NCI-H2081 (cell line): ENCODE results near the gene DNMT3L.
"Not testable (repeated sequence)": the region's sequence is repeated elsewhere in the genome, so short reads cannot be mapped to it uniquely, and the experiment has no call there.

Experiments used
- DNase-seq, 2 experiments: peaks; one replicate each; lab custom pipeline; 2025; lab: John Stamatoyannopoulos, UW

The DNMT3L gene

DNA sequence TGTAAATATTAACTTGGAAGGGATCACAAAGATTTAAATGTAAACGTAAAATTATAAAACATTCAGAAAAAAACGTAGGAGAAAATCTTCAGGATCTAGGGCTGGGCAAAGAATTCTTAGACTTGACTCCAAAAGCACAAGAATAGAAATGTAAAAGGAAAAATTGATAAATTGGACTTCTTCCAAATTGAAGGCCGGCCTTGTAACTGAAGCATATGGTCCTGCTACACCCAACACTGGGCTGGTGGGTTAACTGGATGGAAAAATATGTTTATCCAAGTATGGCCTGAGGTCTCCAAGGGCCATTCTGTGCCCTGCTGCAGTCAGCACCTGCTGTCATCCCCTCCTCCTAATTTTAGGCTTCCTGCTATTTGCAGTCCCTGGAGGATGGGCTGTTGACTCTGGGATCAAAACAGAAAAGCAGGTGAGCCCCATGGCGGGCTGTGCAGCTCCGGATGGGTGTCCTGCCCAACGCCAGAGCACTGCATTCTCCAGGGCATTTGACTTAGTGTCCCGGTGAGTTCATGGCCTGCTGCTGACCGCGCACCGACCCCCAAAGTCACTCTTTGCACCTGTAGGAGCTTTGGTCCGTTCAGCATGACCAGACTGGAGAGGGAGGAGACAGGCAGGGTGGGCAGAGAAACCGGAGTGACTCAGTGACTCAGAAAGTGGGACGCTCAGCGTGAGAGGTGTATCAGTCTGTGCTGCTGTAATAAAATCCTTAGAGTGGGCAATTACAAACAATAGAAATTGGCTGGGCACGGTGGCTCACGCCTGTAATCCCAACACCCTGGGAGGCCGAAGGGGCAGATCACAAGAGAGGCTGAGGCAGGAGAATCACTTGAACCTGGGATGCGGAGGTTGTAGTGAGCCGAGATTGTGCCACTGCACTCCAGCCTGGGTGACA is 17.9 kb upstream of the DNMT3L start:
- peak in 1 of 2 experiments; percentile 9 for DNase-seq

DNA sequence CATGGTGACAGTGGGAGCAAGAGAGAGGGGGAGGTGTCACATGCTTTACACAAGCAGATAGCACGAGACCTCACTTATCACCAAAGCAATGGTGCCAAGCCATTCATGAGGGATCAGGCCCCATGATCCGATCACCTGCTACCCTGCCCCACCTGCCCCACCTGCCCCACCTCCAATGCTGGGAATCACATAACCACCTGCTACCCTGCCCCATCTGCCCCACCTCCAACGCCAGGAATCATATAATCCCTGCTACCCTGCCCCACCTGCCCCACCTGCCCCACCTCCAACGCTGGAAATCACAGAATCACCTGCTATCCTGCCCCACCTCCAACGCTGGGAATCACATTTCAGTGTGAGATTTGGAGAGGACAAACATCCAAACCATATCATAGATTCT is 13.3 kb upstream of the DNMT3L start:
- DNase-seq, result no peak

DNA sequence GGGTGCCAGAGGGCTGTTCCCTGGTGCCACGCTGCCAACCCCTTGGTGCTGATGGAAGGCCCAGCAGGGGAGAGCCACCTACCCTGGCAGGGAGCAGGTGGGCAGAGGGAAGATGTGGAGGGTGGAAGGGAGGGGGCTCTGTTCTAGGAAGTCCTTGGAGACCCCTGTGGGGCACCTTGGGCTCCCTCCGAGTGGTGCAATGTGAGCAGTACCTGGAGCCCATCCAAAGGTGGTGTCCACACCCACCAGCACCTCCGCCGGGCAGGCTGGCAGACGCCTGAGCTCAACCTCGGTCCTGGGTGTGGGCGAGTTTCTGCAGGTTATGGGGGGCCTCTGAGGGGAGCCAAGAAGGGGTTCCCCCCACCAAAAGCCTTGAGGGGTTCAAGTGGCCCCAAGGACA is 11.3 kb upstream of the DNMT3L start:
- no peak for DNase-seq

DNA sequence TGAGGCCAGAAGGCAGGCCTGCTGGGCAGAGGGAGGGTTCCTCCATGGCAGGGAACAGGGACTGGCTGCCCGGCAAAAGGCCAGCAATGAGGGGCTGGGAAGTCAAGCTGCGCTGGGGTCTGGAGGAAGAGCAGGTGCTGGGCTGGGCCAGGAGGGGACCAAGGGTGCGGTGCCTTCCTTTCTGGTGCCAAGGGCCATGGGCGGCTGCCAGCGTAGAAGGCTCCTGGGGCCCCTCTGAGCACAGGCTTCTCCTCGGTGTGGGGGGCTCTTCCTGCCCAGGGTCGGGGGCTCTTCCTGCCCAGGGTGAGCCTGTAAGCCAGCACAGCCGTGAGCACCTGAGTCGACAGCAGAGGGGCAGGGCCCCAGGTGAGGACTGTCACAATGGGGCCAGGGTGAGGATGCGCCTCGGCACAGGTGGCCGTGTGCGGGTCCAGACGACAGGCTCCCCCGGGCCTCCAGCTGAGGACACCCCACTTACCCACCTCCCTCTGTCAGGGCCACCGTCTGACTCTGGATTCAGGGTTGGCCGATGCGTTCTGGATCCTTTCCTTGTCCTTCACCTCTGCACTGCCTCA is 10.7 kb upstream of the DNMT3L start:
- no peak for DNase-seq

DNA sequence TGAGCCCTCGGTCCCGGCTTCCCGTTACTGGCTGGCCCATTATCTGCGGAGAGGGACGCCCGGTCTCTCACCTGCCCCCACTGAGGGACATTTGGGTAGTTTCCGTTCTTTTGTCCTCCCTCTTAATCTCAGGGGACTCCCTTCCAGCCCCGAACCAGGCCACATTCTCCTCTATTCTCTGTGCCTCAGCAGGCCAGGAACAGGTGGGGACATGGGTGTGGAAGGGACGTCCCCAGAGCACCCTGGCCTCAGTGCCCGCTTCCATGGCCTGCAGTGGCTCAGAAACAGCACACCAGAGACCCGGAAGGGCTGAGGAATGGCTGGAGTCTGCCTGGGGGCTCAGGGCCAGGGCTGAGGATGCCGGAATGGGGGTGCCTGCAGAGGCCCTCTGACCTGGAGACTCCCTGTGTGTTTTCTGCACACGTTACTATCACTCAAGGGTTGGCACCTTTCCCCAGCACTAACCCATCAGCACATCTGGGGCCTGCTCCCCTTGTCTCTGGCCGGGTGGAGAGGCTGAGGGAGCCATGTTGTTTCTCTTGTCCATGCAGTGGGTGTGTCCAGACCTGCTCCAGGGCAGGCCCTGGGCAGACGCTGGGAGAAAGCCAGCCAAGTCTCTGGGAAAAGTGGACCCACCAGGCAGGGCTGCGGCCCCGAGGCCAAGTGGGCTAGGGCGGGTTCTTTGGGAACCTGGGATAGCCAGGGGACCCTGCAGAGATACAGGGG is 10.0 kb upstream of the DNMT3L start:
- peak in 1 of 2 experiments; percentile 19 for DNase-seq

DNA sequence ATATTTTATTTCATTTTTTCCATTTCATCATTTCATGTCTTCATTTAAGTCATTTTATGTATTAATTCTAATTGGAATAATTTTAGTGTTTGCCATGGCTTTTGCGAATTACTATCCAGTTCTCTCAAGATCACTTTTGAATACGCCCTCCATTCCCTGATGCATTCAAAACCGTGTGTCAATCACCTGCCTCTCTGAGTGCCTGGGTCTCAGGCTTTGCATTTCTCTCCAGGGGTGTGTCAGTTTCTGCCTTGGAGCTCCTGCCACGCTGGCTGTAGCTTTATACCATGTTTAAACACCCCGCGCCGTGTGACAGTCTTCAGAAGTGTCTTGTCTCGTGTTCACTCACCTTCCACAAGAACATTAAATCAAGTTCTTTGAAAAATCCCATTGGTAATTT is 7.4 kb upstream of the DNMT3L start:
- DNase-seq, result no peak

DNA sequence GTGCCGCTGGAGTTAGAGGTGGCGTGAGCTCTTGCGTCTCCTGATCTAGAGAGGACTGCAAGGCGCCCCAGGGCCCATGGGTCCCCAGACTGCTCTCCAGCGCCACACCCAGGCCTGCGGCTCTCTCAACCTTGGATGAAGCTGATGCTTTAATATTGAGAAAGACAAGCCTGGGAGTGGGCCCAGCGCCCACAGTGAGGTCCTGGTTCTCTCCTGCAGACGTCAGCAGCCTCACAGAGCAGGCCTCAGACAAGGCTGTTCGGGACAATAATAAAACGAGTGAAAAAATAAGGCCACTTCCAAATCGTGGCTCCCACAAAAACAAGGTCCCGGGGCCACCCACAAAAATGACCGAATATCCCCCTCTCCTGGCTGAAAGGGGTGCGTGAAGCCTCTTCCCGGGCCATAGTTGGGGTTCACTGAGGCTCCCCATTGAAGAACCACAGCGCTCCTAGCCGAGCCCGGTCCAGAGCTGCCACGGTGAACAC is 6.0 kb upstream of the DNMT3L start:
- DNase-seq, result no peak

DNA sequence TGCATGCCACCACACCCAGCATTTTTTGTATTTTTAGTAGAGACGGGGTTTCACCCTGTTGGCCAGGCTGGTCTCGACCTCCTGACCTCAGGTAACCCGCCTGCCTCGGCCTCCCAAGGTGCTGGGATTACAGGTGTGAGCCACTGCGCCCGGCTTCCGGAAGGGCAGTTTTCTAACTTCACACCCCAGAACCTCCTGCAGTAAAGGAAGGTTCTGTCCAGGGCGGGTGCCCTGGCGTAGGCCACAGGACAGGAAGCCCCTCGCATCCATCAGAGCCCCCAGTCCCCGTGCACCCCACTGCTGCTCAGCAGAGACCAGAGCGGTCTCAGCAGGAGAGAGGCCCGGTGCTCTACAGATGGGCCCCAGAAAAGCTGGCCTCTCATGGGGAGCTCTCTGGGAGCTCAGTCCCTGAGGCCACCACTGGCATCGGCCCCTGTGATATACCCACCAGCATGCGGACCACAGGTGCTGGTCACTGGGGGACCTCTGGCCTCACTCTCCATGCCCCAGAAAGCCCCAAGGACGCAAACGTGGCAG is 4.1 kb upstream of the DNMT3L start:
- no peak for DNase-seq

DNA sequence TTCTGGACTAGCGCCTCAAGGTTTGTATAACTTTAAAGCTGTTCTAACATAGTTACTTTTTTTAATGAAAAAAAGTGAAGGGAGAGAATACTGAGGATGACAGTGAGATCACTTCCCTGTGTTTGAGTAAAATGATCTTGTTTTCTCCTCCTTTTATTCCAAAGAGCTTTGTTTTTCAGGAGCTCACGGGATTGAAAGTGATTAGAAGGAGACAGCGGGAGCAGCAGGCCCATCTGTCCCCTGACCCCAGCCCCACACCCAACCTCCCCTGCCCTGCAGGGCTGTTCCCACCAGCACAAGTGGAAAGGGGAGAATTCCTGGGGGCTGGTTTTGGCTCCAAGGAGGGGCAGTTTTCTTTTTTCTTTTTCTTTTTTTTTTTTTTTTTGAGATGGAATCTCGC is 2.1 kb upstream of the DNMT3L start:
- no peak for DNase-seq

DNA sequence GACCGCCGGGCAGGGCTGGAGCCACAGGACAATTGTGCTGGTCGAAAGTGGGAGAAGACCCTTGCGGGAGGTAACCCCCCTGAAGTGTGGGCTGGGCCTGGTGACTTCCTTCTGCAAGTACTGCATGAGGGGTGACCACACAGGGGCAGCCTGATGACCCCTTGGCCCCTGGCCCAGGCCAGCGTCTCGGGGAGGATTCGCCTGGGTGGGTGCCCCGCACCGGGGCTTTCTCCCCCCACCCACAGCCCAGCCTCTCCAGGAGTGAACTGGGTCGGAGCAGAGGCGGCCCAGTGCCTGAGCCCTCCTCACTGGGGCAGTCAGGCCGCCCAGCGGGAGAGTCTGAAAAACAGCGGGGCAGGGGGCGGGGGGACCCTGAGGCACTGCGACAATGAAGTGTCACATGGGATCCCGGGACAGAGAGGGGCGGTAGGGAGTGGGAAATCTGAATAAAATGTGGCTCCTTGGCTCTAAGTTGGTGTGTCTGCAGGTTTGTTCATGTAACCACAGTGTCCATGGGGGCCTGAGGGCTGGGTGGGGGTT is 1.6 kb upstream of the DNMT3L start:
- DNase-seq, result no peak

DNA sequence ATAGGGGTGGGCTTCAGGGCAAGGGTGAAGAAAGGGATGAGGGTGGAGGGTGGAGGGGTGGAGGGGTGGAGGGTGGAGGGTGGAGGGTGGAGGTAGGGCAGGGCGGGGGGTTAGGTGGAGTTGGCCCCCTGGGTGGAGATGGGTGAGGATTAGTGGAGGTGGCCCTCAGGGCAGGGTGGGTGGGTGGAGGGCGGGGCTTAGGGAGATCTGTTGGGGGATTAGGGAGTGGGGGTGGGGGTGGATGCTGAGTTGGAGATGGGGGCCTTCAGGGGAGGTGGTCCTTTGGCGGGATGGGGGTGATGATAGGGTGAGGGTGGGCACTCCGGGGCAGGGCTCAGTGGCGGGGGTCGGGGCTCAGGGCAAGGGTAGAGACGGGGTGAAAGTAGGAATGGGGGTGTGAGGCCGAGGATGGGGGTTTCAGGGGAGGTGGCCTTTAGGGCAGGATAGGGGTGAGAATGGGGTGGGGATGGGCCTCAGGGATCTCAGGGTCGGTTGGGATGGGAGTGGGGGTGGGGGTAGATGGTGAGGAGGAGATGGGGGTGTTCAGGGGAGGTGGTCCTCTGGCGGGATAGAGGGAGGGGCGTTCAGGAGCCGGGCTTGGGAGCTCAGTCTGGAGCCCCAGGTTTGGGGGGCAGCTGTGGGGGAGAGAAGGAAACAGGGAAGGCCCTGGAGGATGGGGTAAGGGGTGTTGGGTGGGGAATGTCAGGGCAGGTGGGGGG is 800 bp upstream of the DNMT3L start:
- no peak for DNase-seq

DNA sequence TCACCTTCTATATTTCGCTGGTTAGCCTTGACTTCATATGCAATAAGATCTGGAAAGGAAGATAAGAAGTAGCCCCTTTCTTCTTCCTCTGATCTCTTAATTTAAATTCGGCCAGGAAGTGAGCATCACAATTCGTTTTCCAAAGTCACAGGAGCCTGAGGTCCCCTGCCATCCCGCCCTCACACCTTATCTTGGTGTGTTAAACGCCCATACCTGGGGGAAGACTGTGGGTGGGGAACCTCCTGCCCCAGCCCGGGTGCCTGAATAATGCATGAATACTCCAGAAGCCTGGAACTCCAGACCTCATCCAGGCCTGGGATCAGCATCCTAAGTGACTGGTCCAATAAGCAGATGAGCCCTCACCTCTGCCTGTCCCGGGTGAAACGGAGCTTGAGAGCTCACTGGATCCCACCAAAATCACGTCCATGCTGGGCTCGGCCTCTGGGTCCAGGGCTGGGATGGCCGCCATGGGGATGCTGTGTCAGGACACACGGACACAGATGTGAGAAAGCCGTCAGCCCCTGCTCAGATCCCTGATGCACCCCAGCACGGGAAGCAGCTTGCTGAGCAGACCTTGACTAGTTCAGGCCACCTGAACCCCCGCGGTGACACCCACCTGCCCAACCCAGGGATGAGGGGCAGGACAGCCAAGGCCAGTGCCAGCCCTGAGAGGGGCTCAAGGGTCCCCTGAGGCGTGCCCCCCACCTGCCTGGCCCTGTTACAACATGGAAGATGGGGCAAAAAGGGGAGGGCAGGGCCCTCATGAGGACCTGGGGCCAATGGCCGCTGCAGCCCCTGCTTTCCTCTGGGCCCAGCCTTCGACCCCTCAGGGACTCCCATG is 686 bp downstream of the DNMT3L start:
- no peak for DNase-seq

DNA sequence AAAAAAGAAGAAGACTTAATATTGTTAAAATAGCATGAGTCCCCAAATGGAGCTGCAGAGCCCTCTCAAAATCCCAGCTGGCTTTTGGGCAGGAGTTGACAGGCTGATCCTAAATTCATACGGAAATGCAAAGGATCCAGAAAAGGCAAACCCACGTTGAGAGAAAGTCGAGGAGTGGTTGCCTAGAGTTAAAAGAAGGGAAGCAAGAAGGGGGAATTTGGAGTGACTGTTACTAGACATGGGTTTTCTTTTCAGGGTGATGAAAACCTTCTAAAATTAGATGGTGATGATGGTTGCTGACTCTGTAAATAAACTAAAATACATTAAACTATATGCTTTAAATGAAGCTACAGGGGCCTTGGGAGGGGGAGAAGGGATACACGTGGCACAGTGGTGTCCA is 1.6 kb downstream of the DNMT3L start:
- DNase-seq, result no peak

DNA sequence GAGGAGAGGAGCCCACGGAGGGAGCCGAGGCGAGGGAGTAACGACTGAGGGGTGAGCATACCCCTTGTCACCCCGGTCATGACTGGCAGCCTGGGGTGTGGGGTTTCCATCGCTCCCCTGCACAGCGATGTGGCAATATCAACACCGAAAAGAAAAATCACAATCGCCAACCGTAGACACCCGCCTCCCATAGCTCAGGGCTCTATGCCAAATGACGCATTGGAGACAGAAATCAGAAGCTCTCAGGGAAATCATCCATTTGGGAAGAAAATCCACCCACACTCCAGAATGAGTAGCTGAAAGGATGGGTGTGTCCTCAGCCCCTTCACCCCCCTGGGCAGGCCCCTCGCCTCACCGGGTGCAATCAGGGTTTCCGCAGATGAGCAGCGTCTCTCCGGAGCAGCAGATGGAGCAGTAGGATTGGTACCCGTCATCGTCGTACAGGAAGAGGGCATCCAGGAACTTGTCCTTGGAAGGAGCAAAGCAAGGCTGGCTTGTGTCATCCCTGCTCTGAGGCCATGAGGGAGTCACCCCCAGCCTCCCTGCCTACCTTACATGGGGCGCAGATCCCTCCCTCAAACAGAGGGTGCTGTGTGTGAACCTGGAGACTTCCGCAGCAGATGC is 2.5 kb downstream of the DNMT3L start:
- DNase-seq, result no peak

DNA sequence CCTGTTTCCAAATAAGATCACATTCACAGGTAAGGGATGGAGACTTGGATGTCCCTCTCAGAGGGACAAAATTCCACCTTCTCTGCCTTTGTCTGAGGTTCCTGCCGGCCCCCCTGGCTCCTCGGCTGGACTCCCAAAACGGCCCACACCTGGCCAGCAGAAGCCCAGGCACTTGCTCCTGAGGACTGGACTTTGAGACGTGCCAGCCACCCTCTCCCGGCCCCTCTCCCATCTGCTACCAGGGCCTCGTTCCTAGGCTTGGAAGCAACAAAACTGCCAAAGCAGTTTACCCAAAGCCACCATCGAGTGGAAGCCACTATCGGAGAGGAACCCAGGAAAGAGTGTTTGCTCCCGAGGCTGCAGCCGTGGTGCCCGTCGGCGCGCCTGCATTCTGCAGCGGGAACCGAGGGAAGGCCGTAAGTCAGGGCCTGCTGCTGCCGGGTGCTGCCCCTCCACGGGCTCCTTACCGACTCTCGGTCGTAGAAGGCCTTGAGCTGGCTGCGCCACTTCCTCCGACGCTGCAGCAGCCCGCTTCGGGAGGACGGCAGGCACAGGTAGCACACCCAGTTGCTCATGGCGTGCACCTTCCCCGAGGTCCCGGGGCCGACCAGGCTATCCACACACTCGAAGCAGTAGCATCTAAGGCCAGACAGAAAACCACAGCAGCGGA is 3.5 kb downstream of the DNMT3L start:
- DNase-seq, result no peak

DNA sequence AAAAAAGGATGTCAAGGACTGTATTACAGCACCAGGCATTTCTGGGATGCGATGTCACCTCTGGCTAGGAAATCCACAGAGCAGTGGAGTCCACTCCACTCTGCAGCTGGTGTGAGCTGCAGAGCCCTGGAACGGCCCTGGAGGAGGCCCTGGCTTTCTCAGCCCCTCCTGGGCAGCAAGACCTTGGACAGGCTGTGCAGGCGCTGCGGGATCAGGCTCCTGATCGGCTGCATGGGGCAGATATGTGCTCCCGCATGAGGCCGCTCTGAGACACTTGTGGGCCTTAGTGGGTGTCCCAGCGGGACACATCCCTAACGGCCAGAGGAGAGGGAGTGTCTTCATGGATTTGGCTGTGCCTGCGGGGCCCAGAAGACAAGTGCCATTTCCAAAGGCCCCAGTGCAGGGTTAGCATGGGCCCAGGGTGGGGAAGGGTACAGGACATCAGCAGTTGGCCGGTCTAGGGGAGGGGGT is 6.2 kb downstream of the DNMT3L start:
- DNase-seq, result no peak

DNA sequence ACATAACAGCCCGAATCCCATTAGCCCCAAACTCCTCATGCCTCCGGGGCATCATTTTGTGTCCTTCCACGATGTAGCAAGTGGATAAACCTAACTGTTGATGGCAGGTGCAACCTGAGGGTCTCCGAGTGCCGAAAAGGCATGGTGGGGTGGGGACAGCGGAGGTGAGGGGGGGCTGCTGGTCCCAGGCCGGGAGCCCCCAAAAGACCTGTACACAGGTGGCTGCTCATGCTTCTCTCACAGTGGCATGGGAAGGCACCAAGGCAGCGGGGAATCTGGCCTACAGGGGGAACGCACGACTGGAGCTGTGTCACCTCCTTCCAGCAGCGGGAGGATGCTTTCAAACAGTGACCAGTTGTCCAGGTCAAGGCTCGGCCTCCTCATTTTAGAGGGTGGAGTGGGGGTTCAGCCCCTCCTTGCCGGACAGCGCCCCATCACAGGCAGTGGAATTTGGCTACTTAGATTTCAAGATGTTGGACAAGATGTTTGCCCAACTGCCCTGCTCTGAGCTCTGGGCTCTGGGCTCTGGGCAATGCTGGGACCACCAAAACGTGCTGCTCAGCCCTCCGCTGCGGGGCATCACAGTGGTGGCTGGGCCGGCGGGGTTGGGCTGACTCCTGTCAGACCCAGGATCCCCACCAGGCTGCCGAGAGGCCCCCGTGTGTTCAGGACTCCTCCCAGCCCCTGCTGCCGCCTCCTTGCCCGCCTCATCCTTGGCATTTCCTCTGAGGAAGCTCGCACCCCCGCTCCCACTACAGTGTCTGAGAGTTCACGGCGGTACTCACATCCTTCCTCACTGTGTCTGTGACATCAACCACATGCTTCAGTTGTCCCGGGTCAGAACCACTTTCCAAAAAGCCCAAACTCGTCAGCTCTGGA is 7.6 kb downstream of the DNMT3L start:
- no peak for DNase-seq

DNA sequence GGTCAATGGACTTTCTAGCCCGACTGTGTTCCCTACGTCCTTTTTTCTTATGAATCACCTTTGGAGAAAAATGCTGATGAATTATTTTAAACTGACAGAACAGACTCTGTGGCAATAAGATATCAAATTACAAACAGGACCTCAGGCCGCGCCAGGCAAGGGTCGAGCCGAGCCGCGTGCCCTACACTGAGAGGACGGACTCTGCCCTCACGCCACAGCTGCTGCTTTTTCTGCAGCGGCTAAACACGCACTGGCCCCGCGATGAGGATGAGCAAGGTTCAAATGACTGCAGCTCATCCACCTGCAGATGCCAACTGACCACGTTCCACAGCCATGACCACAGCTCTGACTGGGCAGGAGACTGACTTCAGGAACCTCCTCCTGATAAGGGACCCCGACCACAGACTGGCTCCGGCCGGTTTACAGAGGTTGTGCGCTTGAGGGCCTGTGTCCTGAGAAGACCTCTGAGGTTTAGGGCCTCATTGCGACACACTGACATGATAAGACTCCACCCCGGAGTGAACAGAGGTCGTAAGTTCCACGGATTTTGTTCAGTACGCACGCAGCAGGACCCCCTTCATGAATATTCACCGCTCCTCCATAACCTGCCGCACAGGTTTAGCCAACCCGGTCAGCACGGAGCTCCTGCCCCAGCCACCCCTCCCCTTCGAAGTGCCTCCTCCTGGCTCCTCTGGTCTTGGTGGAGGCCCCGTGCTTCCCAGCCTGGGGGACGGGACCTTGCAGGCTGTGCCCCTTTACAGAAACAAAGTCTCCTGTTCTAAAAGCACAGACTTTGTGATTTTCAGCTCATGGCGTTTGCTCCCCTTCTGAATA is 12.3 kb downstream of the DNMT3L start:
- not testable (repeated sequence) for DNase-seq
